Thyroid gland (tissue), 4 donors: Measurements from ENCODE around the gene TRIM36. TPM values are rescaled to one million over a fixed set of nuclear protein-coding genes. Genes with fewer than 3 reads are reported as not detected.

Source experiments
- DNase-seq, 2 donors: peaks; one replicate each; pipeline ENCODE4 v3.0.0-alpha.2; 2019
- H3K27ac ChIP-seq, 3 donors: fragments of 200-600 bp; sonication (generic); 1 replicate in 2 of 3; 2 replicates in 1 of 3; pipeline ENCODE4 v1.5.1; 2016 to 2019; ENCODE audit warnings: mild to moderate bottlenecking in 1 of 3, moderate library complexity in 1 of 3
- H3K27me3 ChIP-seq: fragments of 200-600 bp; sonication (generic); one replicate; pipeline ENCODE4 v1.5.1; 2019
- H3K36me3 ChIP-seq, 2 donors: fragments of 200-600 bp; sonication (generic); one replicate each; pipeline ENCODE4 v1.5.1; 2016 to 2019
- H3K4me1 ChIP-seq, 2 donors: fragments of 200-600 bp; sonication (generic); one replicate each; pipeline ENCODE4 v1.5.1; 2017 to 2019
- H3K4me3 ChIP-seq, 3 donors: fragments of 200-600 bp; sonication (generic); replicated peaks in 1 of 3; 1 replicate in 2 of 3; 2 replicates in 1 of 3; pipeline ENCODE4 v1.5.1; 2016; ENCODE audit warnings: mild to moderate bottlenecking in 1 of 3
- H3K9me3 ChIP-seq: fragments of 200-600 bp; sonication (generic); one replicate; pipeline ENCODE4 v1.5.1; 2017
- CTCF ChIP-seq, 6 experiments: fragments of 200-600 bp in 3 of 6; fragments of 450-650 bp in 3 of 6; sonication (generic) in 3 of 6; IDR thresholded peaks; one replicate each; pipeline ENCODE4 v1.5.1; 2016 to 2019; ENCODE audit warnings: antibody characterized with exemption in 6 of 6, mild to moderate bottlenecking in 2 of 6, inconsistent platforms in 1 of 6, moderate library complexity in 1 of 6
- POLR2A ChIP-seq, 2 donors: fragments of 450-650 bp; IDR thresholded peaks; one replicate each; pipeline ENCODE4 v1.6.1; 2017; ENCODE audit warnings: antibody characterized with exemption in 2 of 2, mild to moderate bottlenecking in 2 of 2, moderate library complexity in 1 of 2
- WGBS, 2 donors: methylation state at CpG; one replicate each; pipeline ENCODE4 v1.1.5; 2017; 5-methylcytosine and 5-hydroxymethylcytosine counted together
- intact Hi-C: fragments of 100-400 bp; cut with DNase I; formaldehyde crosslinking; loops from one replicate; pipeline ENCODE4 v1.15.1; 2023
- total RNA-seq, 4 donors: library from RNA; depleted of rRNA; stranded (reverse); fragments of >200 nt; gene quantifications; one replicate each; pipeline ENCODE4 v1.2.3, GENCODE V29; 2016

TRIM36 gene
- total RNA-seq, 4 donors from 2014 or later = 0.22 to 3.4 (median 2.1) TPM

GRCh38 chr5:115180165-115180709 is 10.5 kb upstream of the TRIM36 start:
- Histone ChIP-seq H3K4me1 (peaks cover 16% of the 10 kb centered on the region in 2 donors), H3K27me3 (peaks cover 29% of the 10 kb centered on the region), H3K9me3 (no peaks in the 10 kb centered on the region), H3K27ac (no peak overlapping the region), H3K36me3 (no peaks in the 10 kb centered on the region), H3K4me3 (peak overlapping the region; percentile 8 to 35 (median 22))
- WGBS, 2 donors = 3 to 6% methylated on average over 19 to 44 of the region's 54 CpGs
- no peak for TF ChIP-seq POLR2A (IDR thresholded peaks at IDR 0.05)
- TF ChIP-seq CTCF (IDR thresholded peaks at IDR 0.05) = no peak
- intact Hi-C loops = no loop called here
- DNase-seq = peak; percentile 10 to 16

GRCh38 chr5:115179394-115180164 is 9.9 kb upstream of the TRIM36 start:
- DNase-seq = peak; percentile 6 to 17
- intact Hi-C loops = no loop called here
- Histone ChIP-seq H3K4me1 (peaks cover 16% of the 10 kb centered on the region in 2 donors), H3K27me3 (peaks cover 29% of the 10 kb centered on the region), H3K4me3 (peak overlapping the region; percentile 8 to 35 (median 22)), H3K36me3 (no peaks in the 10 kb centered on the region), H3K9me3 (no peaks in the 10 kb centered on the region), H3K27ac (no peak overlapping the region)
- WGBS, 2 donors = 3% methylated on average over 47 to 53 of the region's 56 CpGs
- TF ChIP-seq CTCF (IDR thresholded peaks at IDR 0.05) (no peak), POLR2A (IDR thresholded peaks at IDR 0.05) (no peak)

GRCh38 chr5:115179030-115179393 is 9.3 kb upstream of the TRIM36 start:
- H3K4me3 ChIP-seq = no peak overlapping the region
- H3K36me3 ChIP-seq = no peaks in the 10 kb centered on the region
- no peak for TF ChIP-seq CTCF (IDR thresholded peaks at IDR 0.05)
- TF ChIP-seq POLR2A (IDR thresholded peaks at IDR 0.05) = no peak
- intact Hi-C loops = no loop called here
- no peak for DNase-seq
- H3K9me3 ChIP-seq = no peaks in the 10 kb centered on the region
- peaks cover 16% of the 10 kb centered on the region in 2 donors for H3K4me1 ChIP-seq
- H3K27me3 ChIP-seq = peaks cover 29% of the 10 kb centered on the region
- 48 to 49% methylated on average over 13 to 14 of the region's 30 CpGs for WGBS, 2 donors
- no peak overlapping the region for H3K27ac ChIP-seq

- no peaks in the 10 kb centered on the region for H3K9me3 ChIP-seq
- H3K36me3 ChIP-seq = no peaks in the 10 kb centered on the region
- DNase-seq = no peak
- H3K4me1 ChIP-seq = peaks cover 8 to 12% of the 10 kb centered on the region in 2 donors
- no peak overlapping the region for H3K27ac ChIP-seq
- H3K27me3 ChIP-seq = no peaks in the 10 kb centered on the region
- peak overlapping the region in 1 of 3 donors; percentile 58 for H3K4me3 ChIP-seq
- WGBS, 2 donors = 41 to 45% methylated on average over 16 of the region's 16 CpGs
- intact Hi-C loops = no loop called here
- TF ChIP-seq CTCF (IDR thresholded peaks at IDR 0.05) (no peak), POLR2A (IDR thresholded peaks at IDR 0.05) (no peak)
Observed at GRCh38 chr5:115170929-115171510, 1.3 kb upstream of the TRIM36 start.
